CD14-positive monocyte (primary cell): Measurements from ENCODE around the gene ATXN1. TPM values are rescaled to one million over a fixed set of nuclear protein-coding genes. Genes with fewer than 3 reads are reported as not detected.

Experiments used
- DNase-seq, 3 donors: peaks; one replicate each; pipeline ENCODE4 v3.0.0-alpha.2; 2011 to 2022
- H2AFZ ChIP-seq: 2 replicates; pipeline ENCODE4 v1.6.0; 2012; ENCODE audit warnings: mild to moderate bottlenecking, low read depth, low read length, inconsistent platforms; ENCODE audit not compliant: insufficient read depth, poor library complexity, severe bottlenecking
- H3K27ac ChIP-seq, 2 donors: 1 replicate in 1 of 2; 2 replicates in 1 of 2; pipeline ENCODE4 v1.5.1; 2012 to 2013; ENCODE audit warnings: low read length in 2 of 2, control low read depth in 1 of 2, inconsistent platforms in 1 of 2, low read depth in 1 of 2, mild to moderate bottlenecking in 1 of 2
- H3K27me3 ChIP-seq, 2 donors: one replicate each; pipeline versions ENCODE4 v1.6.0 to v1.6.1; 2011 to 2013; ENCODE audit warnings: low read length in 2 of 2; ENCODE audit not compliant: control insufficient read depth in 2 of 2, insufficient read depth in 2 of 2
- H3K36me3 ChIP-seq, 2 donors: replicated peaks in 1 of 2; 1 replicate in 1 of 2; 2 replicates in 1 of 2; pipeline versions ENCODE4 v1.5.1 to v1.6.1; 2012 to 2013; ENCODE audit warnings: low read length in 2 of 2, control low read depth in 1 of 2, inconsistent platforms in 1 of 2, mild to moderate bottlenecking in 1 of 2; ENCODE audit not compliant: insufficient read depth in 2 of 2, control insufficient read depth in 1 of 2
- H3K4me1 ChIP-seq, 2 donors: 1 replicate in 1 of 2; 2 replicates in 1 of 2; pipeline versions ENCODE4 v1.5.1 to v1.6.1; 2012 to 2013; ENCODE audit warnings: low read length in 2 of 2, control low read depth in 1 of 2, inconsistent platforms in 1 of 2, mild to moderate bottlenecking in 1 of 2, moderate library complexity in 1 of 2; ENCODE audit not compliant: insufficient read depth in 2 of 2, control insufficient read depth in 1 of 2
- H3K4me2 ChIP-seq: replicated peaks from 2 replicates; pipeline ENCODE3; 2012; ENCODE audit warnings: low read length, moderate library complexity, mild to moderate bottlenecking; ENCODE audit not compliant: poor library complexity, severe bottlenecking; ENCODE audit errors: extremely low read depth
- H3K4me3 ChIP-seq, 3 experiments: fragments of 200-600 bp in 1 of 3; sonication (generic) in 1 of 3; replicated peaks in 1 of 3; 1 replicate in 2 of 3; 2 replicates in 1 of 3; pipeline ENCODE4 v1.5.1; 2011 to 2013; ENCODE audit warnings: low read length in 3 of 3, mild to moderate bottlenecking in 3 of 3, control low read depth in 2 of 3, low read depth in 2 of 3, inconsistent platforms in 1 of 3, moderate library complexity in 1 of 3
- H3K79me2 ChIP-seq: 2 replicates; pipeline ENCODE4 v1.6.0; 2012; ENCODE audit warnings: mild to moderate bottlenecking, control low read depth, inconsistent platforms, low read length, moderate library complexity; ENCODE audit not compliant: insufficient read depth
- H3K9ac ChIP-seq: 2 replicates; pipeline ENCODE4 v1.6.0; 2017; ENCODE audit warnings: low read length, mild to moderate bottlenecking; ENCODE audit not compliant: insufficient read depth, poor library complexity, severe bottlenecking
- H3K9me3 ChIP-seq, 2 donors: replicated peaks in 1 of 2; 1 replicate in 1 of 2; 2 replicates in 1 of 2; pipeline versions ENCODE4 v1.5.1 to v1.6.1; 2012 to 2013; ENCODE audit warnings: low read length in 2 of 2, control low read depth in 1 of 2; ENCODE audit not compliant: control insufficient read depth in 1 of 2, insufficient read depth in 1 of 2
- H4K20me1 ChIP-seq: 2 replicates; pipeline ENCODE4 v1.6.0; 2012; ENCODE audit warnings: mild to moderate bottlenecking, low read length, control low read depth, moderate library complexity; ENCODE audit not compliant: insufficient read depth
- H3K27ac Mint-ChIP-seq, 7 donors: one replicate each; pipeline ENCODE4 v1.8.0; 2020; ENCODE audit warnings: mild to moderate bottlenecking in 7 of 7, mixed read lengths in 7 of 7, moderate library complexity in 6 of 7, inconsistent platforms in 2 of 7
- H3K27me3 Mint-ChIP-seq, 3 donors: one replicate each; pipeline ENCODE4 v1.8.0; 2021 to 2022; ENCODE audit warnings: low read depth in 3 of 3, mild to moderate bottlenecking in 3 of 3, mixed read lengths in 3 of 3, moderate library complexity in 3 of 3, inconsistent platforms in 1 of 3
- H3K36me3 Mint-ChIP-seq, 2 donors: one replicate each; pipeline ENCODE4 v1.8.0; 2020; ENCODE audit warnings: mixed read lengths in 2 of 2, inconsistent platforms in 1 of 2, mild to moderate bottlenecking in 1 of 2
- H3K4me1 Mint-ChIP-seq: one replicate; pipeline ENCODE4 v1.8.0; 2020; ENCODE audit warnings: mild to moderate bottlenecking, mixed read lengths
- H3K4me3 Mint-ChIP-seq, 2 donors: one replicate each; pipeline ENCODE4 v1.8.0; 2020; ENCODE audit warnings: mild to moderate bottlenecking in 2 of 2, mixed read lengths in 2 of 2, moderate library complexity in 1 of 2
- H3K9me3 Mint-ChIP-seq, 7 donors: one replicate each; pipeline ENCODE4 v1.8.0; 2020 to 2022; ENCODE audit warnings: mixed read lengths in 7 of 7, mild to moderate bottlenecking in 6 of 7, moderate library complexity in 6 of 7, inconsistent platforms in 2 of 7
- WGBS: methylation state at CpG from one replicate; pipeline ENCODE4 v1.1.5; 2013; ENCODE audit warnings: missing lambda C conversion rate; ENCODE audit not compliant: insufficient coverage; 5-methylcytosine and 5-hydroxymethylcytosine counted together
- intact Hi-C, 2 donors: fragments of 100-400 bp; cut with micrococcal nuclease; formaldehyde crosslinking; loops; one replicate each; pipeline versions ENCODE4 v1.15.0 to v1.15.1; 2023
- polyA plus RNA-seq, 3 donors: library from polyadenylated mRNA; depleted of rRNA in 1 of 3; unstranded in 2 of 3; stranded (reverse) in 1 of 3; fragments of 300-500 nt in 2 of 3; fragments of >200 nt in 1 of 3; fragmentation: Illumina TruSeq in 2 of 3; gene quantifications; 1 replicate in 2 of 3; 2 replicates in 1 of 3; pipeline ENCODE4 v1.2.3, GENCODE V29; 2012 to 2021
- TF ChIP-seq, protein P1 (sequence below): fragments of 200-600 bp; IDR thresholded peaks from one replicate; pipeline ENCODE4 v1.8.0; 2022; ENCODE audit warnings: antibody characterized with exemption, mild to moderate bottlenecking

The ATXN1 gene
- polyA plus RNA-seq, 3 donors, result 8.8 to 19.1 (median 10.9) TPM

DNA sequence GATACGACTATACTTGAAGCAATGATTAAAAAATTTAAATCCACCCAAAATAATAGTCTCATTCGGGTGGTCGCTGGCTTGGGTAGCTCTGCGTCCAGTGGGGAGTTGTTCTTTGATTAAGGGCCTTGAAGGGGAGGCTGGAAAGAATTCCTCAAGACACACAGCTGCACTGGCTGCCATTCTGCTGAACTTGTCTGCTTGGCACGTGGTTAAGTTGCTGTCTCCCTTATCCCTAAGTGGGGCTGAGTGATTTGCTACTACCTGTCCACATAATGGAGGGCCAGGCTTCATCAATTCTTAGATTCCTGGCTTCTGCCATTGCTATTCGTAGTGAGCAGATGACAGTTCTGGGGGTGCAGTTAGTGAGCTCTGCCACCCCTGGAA lies 424.4 kb downstream of the ATXN1 start:
- intact Hi-C loops, result loop anchor here in 1 of 2 donors (10.0 kb wide), 2 partner anchors 438 to 628 kb away; no protein-coding TSS in a partner anchor
- H3K4me2 ChIP-seq, result no peak overlapping the region
- H3K36me3 ChIP-seq, result no peaks in the 10 kb centered on the region
- no peaks in the 10 kb centered on the region for H3K27me3 ChIP-seq
- DNase-seq, result no peak
- H3K9ac ChIP-seq, result no peak overlapping the region
- Mint-ChIP-seq H3K4me1 (peaks cover 12% of the 10 kb centered on the region), H3K9me3 (peaks cover 0 to 2% (median 0%) of the 10 kb centered on the region in 7 donors), H3K27ac (no peak overlapping the region), H3K36me3 (peaks cover 0 to 6% of the 10 kb centered on the region in 2 donors), H3K27me3 (no peaks in the 10 kb centered on the region), H3K4me3 (no peak overlapping the region)
- H3K27ac ChIP-seq, result no peak overlapping the region
- 100% methylated on average over 2 of the region's 6 CpGs for WGBS
- TF ChIP-seq, protein P1, sequence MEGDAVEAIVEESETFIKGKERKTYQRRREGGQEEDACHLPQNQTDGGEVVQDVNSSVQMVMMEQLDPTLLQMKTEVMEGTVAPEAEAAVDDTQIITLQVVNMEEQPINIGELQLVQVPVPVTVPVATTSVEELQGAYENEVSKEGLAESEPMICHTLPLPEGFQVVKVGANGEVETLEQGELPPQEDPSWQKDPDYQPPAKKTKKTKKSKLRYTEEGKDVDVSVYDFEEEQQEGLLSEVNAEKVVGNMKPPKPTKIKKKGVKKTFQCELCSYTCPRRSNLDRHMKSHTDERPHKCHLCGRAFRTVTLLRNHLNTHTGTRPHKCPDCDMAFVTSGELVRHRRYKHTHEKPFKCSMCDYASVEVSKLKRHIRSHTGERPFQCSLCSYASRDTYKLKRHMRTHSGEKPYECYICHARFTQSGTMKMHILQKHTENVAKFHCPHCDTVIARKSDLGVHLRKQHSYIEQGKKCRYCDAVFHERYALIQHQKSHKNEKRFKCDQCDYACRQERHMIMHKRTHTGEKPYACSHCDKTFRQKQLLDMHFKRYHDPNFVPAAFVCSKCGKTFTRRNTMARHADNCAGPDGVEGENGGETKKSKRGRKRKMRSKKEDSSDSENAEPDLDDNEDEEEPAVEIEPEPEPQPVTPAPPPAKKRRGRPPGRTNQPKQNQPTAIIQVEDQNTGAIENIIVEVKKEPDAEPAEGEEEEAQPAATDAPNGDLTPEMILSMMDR, result no peak
- H3K9me3 ChIP-seq, result no peaks in the 10 kb centered on the region
- no peak overlapping the region for H3K4me3 ChIP-seq
- H2AFZ ChIP-seq, result no peak overlapping the region
- peaks cover 35% of the 10 kb centered on the region for H4K20me1 ChIP-seq
- peaks cover 17 to 18% of the 10 kb centered on the region in 2 donors for H3K4me1 ChIP-seq
- H3K79me2 ChIP-seq, result no peaks in the 10 kb centered on the region

DNA sequence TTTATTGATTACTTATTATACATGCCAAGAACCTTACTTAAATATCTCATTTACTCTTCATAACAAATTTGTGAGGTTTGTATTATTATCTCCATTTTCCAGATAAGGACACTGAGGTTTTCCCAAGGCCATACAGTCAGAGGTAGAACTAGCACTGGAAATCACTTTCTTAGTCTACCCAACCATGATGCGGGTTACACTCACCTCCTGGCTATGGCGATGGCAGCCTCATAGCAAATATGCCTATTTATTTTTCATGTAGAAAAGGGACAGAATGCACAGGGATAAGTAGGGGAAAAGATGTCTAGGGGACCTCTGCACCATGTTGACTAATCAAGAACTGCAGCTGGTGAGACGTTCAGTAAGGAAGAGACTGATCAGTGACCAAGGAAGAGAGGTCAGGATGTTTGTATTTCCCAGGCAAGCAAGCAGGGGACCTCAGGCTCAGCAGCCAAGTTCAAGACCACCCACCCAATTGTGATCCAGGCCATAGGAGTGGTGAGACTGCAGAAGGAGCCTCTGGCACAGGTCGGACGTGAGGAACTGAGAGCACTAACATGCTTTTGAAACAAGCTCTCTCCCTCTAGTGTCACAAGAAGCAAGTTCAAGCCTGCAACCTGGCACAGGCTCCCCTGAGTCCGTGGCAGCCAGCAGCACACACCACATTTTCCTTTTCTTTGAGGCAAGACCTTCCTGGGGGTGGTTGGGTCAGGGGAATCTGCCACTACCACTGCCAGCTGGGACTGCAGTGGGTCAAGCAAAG lies 425.0 kb downstream of the ATXN1 start:
- WGBS, result 100% methylated on average over 1 of the region's 6 CpGs
- Histone ChIP-seq H3K4me2 (no peak overlapping the region), H3K27me3 (no peaks in the 10 kb centered on the region), H3K9me3 (no peaks in the 10 kb centered on the region), H2AFZ (no peak overlapping the region), H3K27ac (no peak overlapping the region), H3K4me1 (peaks cover 21 to 23% of the 10 kb centered on the region in 2 donors), H3K79me2 (no peaks in the 10 kb centered on the region), H4K20me1 (peaks cover 42% of the 10 kb centered on the region), H3K36me3 (no peaks in the 10 kb centered on the region), H3K4me3 (no peak overlapping the region), H3K9ac (no peak overlapping the region)
- no peak for DNase-seq
- peaks cover 0 to 6% of the 10 kb centered on the region in 2 donors for H3K36me3 Mint-ChIP-seq
- no peak overlapping the region for H3K27ac Mint-ChIP-seq
- peaks cover 12% of the 10 kb centered on the region for H3K4me1 Mint-ChIP-seq
- H3K27me3 Mint-ChIP-seq, result no peaks in the 10 kb centered on the region
- TF ChIP-seq, protein P1, result no peak
- peaks cover 0 to 1% (median 0%) of the 10 kb centered on the region in 7 donors for H3K9me3 Mint-ChIP-seq
- intact Hi-C loops, result loop anchor here in 1 of 2 donors (10.0 kb wide), 2 partner anchors 439 to 629 kb away; no protein-coding TSS in a partner anchor
- H3K4me3 Mint-ChIP-seq, result no peak overlapping the region
